GM19463 (cell line): Measurements from ENCODE around the gene SYT8.

ENCODE experiments used
- ATAC-seq: cut with Tn5 transposase; IDR thresholded peaks from one replicate; pipeline ENCODE4 v1.9.1; 2021; ENCODE audit warnings: mild to moderate bottlenecking, moderate library complexity; ENCODE audit not compliant: unreplicated experiment

The SYT8 gene

GRCh38 chr11:1817000-1817399 lies 17.8 kb upstream of the SYT8 start:
- no peak for ATAC-seq

- no peak for ATAC-seq
Measured at GRCh38 chr11:1817511-1817910, 17.3 kb upstream of the SYT8 start.

GRCh38 chr11:1819074-1819473 lies 15.7 kb upstream of the SYT8 start:
- no peak for ATAC-seq

- no peak for ATAC-seq
Measured at GRCh38 chr11:1820463-1821325, 14.1 kb upstream of the SYT8 start.

GRCh38 chr11:1821562-1821961 lies 13.2 kb upstream of the SYT8 start:
- ATAC-seq, result no peak

GRCh38 chr11:1822648-1823375 lies 12.0 kb upstream of the SYT8 start:
- no peak for ATAC-seq

- no peak for ATAC-seq
Measured at GRCh38 chr11:1823376-1824220, 11.2 kb upstream of the SYT8 start.

GRCh38 chr11:1824221-1825038 lies 10.4 kb upstream of the SYT8 start:
- no peak for ATAC-seq

GRCh38 chr11:1825039-1825740 lies 9.6 kb upstream of the SYT8 start:
- no peak for ATAC-seq

- no peak for ATAC-seq
Measured at GRCh38 chr11:1825785-1826451, 8.9 kb upstream of the SYT8 start.

GRCh38 chr11:1826552-1827094 lies 8.2 kb upstream of the SYT8 start:
- no peak for ATAC-seq

- no peak for ATAC-seq
Measured at GRCh38 chr11:1827095-1827813, 7.5 kb upstream of the SYT8 start.

- no peak for ATAC-seq
Measured at GRCh38 chr11:1827931-1828330, 6.9 kb upstream of the SYT8 start.

- ATAC-seq, result no peak
Measured at GRCh38 chr11:1828542-1828941, 6.2 kb upstream of the SYT8 start.

GRCh38 chr11:1829039-1829820 lies 5.6 kb upstream of the SYT8 start:
- no peak for ATAC-seq

- ATAC-seq, result no peak
Measured at GRCh38 chr11:1830004-1830321, 4.8 kb upstream of the SYT8 start.

- ATAC-seq, result no peak
Measured at GRCh38 chr11:1830322-1831223, 4.2 kb upstream of the SYT8 start.
